Measurements from ENCODE around the gene TTLL3.

TTLL3 gene

DNA sequence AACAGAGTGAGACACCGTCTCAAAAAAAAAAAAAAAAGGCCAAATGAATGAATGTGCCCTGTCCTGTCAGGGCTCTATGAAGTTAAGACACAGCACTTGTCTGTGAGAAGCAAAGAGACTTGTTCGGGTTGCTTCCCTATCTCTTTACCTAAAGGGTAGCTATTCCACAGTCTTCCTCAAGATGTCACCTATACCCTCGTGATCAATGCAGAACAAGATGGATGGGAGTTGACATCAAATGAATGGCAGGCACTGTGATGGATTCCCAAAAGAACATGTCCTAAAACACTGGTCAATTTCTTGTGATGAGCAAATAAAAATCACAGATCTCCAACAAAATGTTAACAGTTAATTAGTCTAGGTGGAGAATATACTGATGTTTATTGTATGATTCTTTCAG is 27.3 kb upstream of the TTLL3 start:
- Histone ChIP-seq H3K9ac (ENCODE audit: low read length) (no peak overlapping the region), H2AFZ (ENCODE audit: insufficient read depth, low read length, poor library complexity) (no peak overlapping the region), H3K4me3 (ENCODE audit: low read depth, low read length) (no peak overlapping the region), H2BK120ac (ENCODE audit: insufficient read depth, low read length, poor library complexity) (no peak overlapping the region), H3K4ac (ENCODE audit: low read depth, low read length) (no peak overlapping the region), H3K79me1 (ENCODE audit: low read length) (no peaks in the 10 kb centered on the region), H3K23ac (ENCODE audit: low read length) (no peak overlapping the region), H3K9me3 (ENCODE audit: insufficient read depth, low read depth, low read length) (no peaks in the 10 kb centered on the region), H3K36me3 (ENCODE audit: control insufficient read depth in 1 of 2, insufficient read depth in 2 of 2, low read length in 2 of 2) (peaks cover 36 to 52% of the 10 kb centered on the region in 2 experiments), H4K91ac (ENCODE audit: low read depth, low read length) (no peak overlapping the region), H4K12ac (ENCODE audit: low read depth, low read length) (no peak overlapping the region), H4K8ac (ENCODE audit: low read depth, low read length) (no peak overlapping the region), H3K4me2 (ENCODE audit: low read length) (no peak overlapping the region), H2BK12ac (ENCODE audit: low read length) (no peak overlapping the region), H3K14ac (ENCODE audit: low read length) (no peak overlapping the region), H2BK5ac (ENCODE audit: low read depth, low read length, poor library complexity) (no peak overlapping the region), H3K27me3 (ENCODE audit: insufficient read depth, low read length) (no peaks in the 10 kb centered on the region), H3K79me2 (ENCODE audit: control insufficient read depth, insufficient read depth, low read length, poor library complexity) (no peaks in the 10 kb centered on the region), H2AK5ac (ENCODE audit: low read length) (no peak overlapping the region), H3K18ac (ENCODE audit: low read length) (no peak overlapping the region), H3K4me1 (ENCODE audit: control insufficient read depth in 1 of 2, insufficient read depth in 2 of 2, low read length in 2 of 2) (no peaks in the 10 kb centered on the region), H3K27ac (ENCODE audit: low read depth, low read length) (no peak overlapping the region)
- no peak for DNase-seq
- WGBS (ENCODE audit: extremely low coverage, insufficient coverage, insufficient read length), result no CpG with 5 or more reads among the region's 3 CpGs

DNA sequence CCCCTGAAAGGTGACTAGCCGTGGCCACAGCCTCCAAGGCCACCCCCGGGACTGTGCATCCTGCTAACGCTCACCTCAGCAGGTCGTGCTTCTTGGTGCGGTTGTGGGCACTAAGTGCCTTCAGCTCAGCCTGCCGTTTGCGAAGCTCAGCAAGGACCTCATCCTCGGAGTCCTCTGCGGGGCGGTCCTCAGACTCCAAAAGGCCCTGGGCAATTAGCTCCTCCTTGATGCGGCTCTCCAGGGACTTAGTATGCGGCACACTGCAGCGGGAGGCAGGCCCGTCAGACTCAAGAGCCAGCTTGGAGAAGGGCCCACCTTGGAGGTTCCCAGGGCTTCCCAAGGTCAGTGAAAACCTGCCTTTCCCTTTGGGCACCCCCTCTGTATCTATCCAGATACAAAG is 26.1 kb upstream of the TTLL3 start:
- H4K91ac ChIP-seq (ENCODE audit: low read depth, low read length), result no peak overlapping the region
- H3K27ac ChIP-seq (ENCODE audit: low read depth, low read length), result no peak overlapping the region
- no peak overlapping the region for H2BK12ac ChIP-seq (ENCODE audit: low read length)
- H3K9me3 ChIP-seq (ENCODE audit: insufficient read depth, low read depth, low read length), result no peaks in the 10 kb centered on the region
- no CpG with 5 or more reads among the region's 14 CpGs for WGBS (ENCODE audit: extremely low coverage, insufficient coverage, insufficient read length)
- H2BK120ac ChIP-seq (ENCODE audit: insufficient read depth, low read length, poor library complexity), result no peak overlapping the region
- H2AFZ ChIP-seq (ENCODE audit: insufficient read depth, low read length, poor library complexity), result no peak overlapping the region
- no peak overlapping the region for H3K4me2 ChIP-seq (ENCODE audit: low read length)
- H4K12ac ChIP-seq (ENCODE audit: low read depth, low read length), result no peak overlapping the region
- H3K4me1 ChIP-seq (ENCODE audit: control insufficient read depth in 1 of 2, insufficient read depth in 2 of 2, low read length in 2 of 2), result no peaks in the 10 kb centered on the region
- H2AK5ac ChIP-seq (ENCODE audit: low read length), result no peak overlapping the region
- H3K79me2 ChIP-seq (ENCODE audit: control insufficient read depth, insufficient read depth, low read length, poor library complexity), result no peaks in the 10 kb centered on the region
- peaks cover 38 to 56% of the 10 kb centered on the region in 2 experiments for H3K36me3 ChIP-seq (ENCODE audit: control insufficient read depth in 1 of 2, insufficient read depth in 2 of 2, low read length in 2 of 2)
- H4K8ac ChIP-seq (ENCODE audit: low read depth, low read length), result no peak overlapping the region
- H3K27me3 ChIP-seq (ENCODE audit: insufficient read depth, low read length), result no peaks in the 10 kb centered on the region
- H3K14ac ChIP-seq (ENCODE audit: low read length), result no peak overlapping the region
- H3K9ac ChIP-seq (ENCODE audit: low read length), result no peak overlapping the region
- H3K18ac ChIP-seq (ENCODE audit: low read length), result no peak overlapping the region
- H3K4me3 ChIP-seq (ENCODE audit: low read depth, low read length), result no peak overlapping the region
- H3K79me1 ChIP-seq (ENCODE audit: low read length), result no peaks in the 10 kb centered on the region
- H2BK5ac ChIP-seq (ENCODE audit: low read depth, low read length, poor library complexity), result no peak overlapping the region
- H3K23ac ChIP-seq (ENCODE audit: low read length), result no peak overlapping the region
- no peak overlapping the region for H3K4ac ChIP-seq (ENCODE audit: low read depth, low read length)
- no peak for DNase-seq

DNA sequence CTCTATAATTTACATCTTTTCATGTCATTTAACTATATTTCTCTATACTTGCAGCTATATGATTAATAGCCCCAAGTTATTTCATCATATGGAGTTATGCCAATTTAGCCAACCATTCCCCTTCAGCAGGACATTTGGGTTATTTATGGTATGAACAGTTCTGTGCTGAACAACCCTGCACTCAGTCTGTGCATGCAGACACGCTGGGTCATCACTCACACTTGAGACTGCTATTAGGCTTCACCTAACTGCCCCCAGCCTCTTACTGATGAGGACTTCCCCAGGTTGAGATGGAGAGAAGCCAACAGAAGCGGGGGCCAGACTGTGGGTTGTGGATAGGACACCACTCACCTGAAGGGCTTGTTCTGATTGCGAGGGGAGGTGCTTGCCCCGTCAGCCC is 25.1 kb upstream of the TTLL3 start:
- Histone ChIP-seq H4K12ac (ENCODE audit: low read depth, low read length) (no peak overlapping the region), H3K4me1 (ENCODE audit: control insufficient read depth in 1 of 2, insufficient read depth in 2 of 2, low read length in 2 of 2) (no peaks in the 10 kb centered on the region), H3K18ac (ENCODE audit: low read length) (no peak overlapping the region), H3K79me1 (ENCODE audit: low read length) (no peaks in the 10 kb centered on the region), H3K79me2 (ENCODE audit: control insufficient read depth, insufficient read depth, low read length, poor library complexity) (no peaks in the 10 kb centered on the region), H3K4me2 (ENCODE audit: low read length) (no peak overlapping the region), H4K8ac (ENCODE audit: low read depth, low read length) (no peak overlapping the region), H2BK120ac (ENCODE audit: insufficient read depth, low read length, poor library complexity) (no peak overlapping the region), H2AFZ (ENCODE audit: insufficient read depth, low read length, poor library complexity) (no peak overlapping the region), H4K91ac (ENCODE audit: low read depth, low read length) (no peak overlapping the region), H2BK5ac (ENCODE audit: low read depth, low read length, poor library complexity) (no peak overlapping the region), H3K27ac (ENCODE audit: low read depth, low read length) (no peak overlapping the region), H3K4ac (ENCODE audit: low read depth, low read length) (no peak overlapping the region), H2BK12ac (ENCODE audit: low read length) (no peak overlapping the region), H3K4me3 (ENCODE audit: low read depth, low read length) (no peak overlapping the region), H3K23ac (ENCODE audit: low read length) (no peak overlapping the region), H2AK5ac (ENCODE audit: low read length) (no peak overlapping the region), H3K36me3 (ENCODE audit: control insufficient read depth in 1 of 2, insufficient read depth in 2 of 2, low read length in 2 of 2) (peaks cover 41 to 62% of the 10 kb centered on the region in 2 experiments), H3K9ac (ENCODE audit: low read length) (no peak overlapping the region), H3K9me3 (ENCODE audit: insufficient read depth, low read depth, low read length) (no peaks in the 10 kb centered on the region), H3K27me3 (ENCODE audit: insufficient read depth, low read length) (no peaks in the 10 kb centered on the region), H3K14ac (ENCODE audit: low read length) (no peak overlapping the region)
- WGBS (ENCODE audit: extremely low coverage, insufficient coverage, insufficient read length), result no CpG with 5 or more reads among the region's 4 CpGs
- no peak for DNase-seq

DNA sequence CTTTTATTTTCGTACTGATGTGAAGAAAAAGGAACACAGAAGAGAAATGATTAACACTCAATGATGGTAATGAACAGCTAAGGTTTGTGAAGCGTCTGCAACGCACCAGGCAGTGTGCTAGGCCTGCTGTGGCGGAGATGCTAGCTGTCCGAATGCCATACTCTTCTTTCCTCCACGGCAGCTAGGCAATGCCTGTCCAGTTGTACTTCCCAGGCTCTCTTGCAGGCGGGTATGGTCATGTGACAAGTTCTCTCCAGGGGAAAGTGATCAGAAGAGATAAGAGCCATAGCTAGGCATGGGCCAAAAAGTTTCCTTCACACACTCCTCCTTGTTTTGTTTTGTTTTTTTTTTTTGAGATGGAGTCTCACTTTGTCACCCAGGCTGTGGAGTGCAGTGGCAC is 24.5 kb upstream of the TTLL3 start:
- Histone ChIP-seq H3K4me2 (ENCODE audit: low read length) (no peak overlapping the region), H3K4me1 (ENCODE audit: control insufficient read depth in 1 of 2, insufficient read depth in 2 of 2, low read length in 2 of 2) (no peaks in the 10 kb centered on the region), H4K12ac (ENCODE audit: low read depth, low read length) (no peak overlapping the region), H2BK120ac (ENCODE audit: insufficient read depth, low read length, poor library complexity) (no peak overlapping the region), H3K23ac (ENCODE audit: low read length) (no peak overlapping the region), H2BK5ac (ENCODE audit: low read depth, low read length, poor library complexity) (no peak overlapping the region), H3K79me2 (ENCODE audit: control insufficient read depth, insufficient read depth, low read length, poor library complexity) (no peaks in the 10 kb centered on the region), H2BK12ac (ENCODE audit: low read length) (no peak overlapping the region), H4K8ac (ENCODE audit: low read depth, low read length) (no peak overlapping the region), H3K9me3 (ENCODE audit: insufficient read depth, low read depth, low read length) (no peaks in the 10 kb centered on the region), H4K91ac (ENCODE audit: low read depth, low read length) (no peak overlapping the region), H3K14ac (ENCODE audit: low read length) (no peak overlapping the region), H3K27ac (ENCODE audit: low read depth, low read length) (no peak overlapping the region), H3K9ac (ENCODE audit: low read length) (no peak overlapping the region), H3K18ac (ENCODE audit: low read length) (no peak overlapping the region), H3K27me3 (ENCODE audit: insufficient read depth, low read length) (no peaks in the 10 kb centered on the region), H3K36me3 (ENCODE audit: control insufficient read depth in 1 of 2, insufficient read depth in 2 of 2, low read length in 2 of 2) (peaks cover 36 to 55% of the 10 kb centered on the region in 2 experiments), H3K4me3 (ENCODE audit: low read depth, low read length) (no peak overlapping the region), H3K79me1 (ENCODE audit: low read length) (no peaks in the 10 kb centered on the region), H3K4ac (ENCODE audit: low read depth, low read length) (no peak overlapping the region), H2AK5ac (ENCODE audit: low read length) (no peak overlapping the region), H2AFZ (ENCODE audit: insufficient read depth, low read length, poor library complexity) (no peak overlapping the region)
- no CpG with 5 or more reads among the region's 7 CpGs for WGBS (ENCODE audit: extremely low coverage, insufficient coverage, insufficient read length)
- no peak for DNase-seq

All from trophoblast cell (in vitro differentiated cells and primary cell).